Pons (tissue), 1 donor: ENCODE measurements around the gene SEL1L3.

Experiments used
- DNase-seq: peaks from one replicate; pipeline ENCODE4 v3.0.0-alpha.2; 2016; ENCODE audit warnings: low spot score

Gene SEL1L3

DNA sequence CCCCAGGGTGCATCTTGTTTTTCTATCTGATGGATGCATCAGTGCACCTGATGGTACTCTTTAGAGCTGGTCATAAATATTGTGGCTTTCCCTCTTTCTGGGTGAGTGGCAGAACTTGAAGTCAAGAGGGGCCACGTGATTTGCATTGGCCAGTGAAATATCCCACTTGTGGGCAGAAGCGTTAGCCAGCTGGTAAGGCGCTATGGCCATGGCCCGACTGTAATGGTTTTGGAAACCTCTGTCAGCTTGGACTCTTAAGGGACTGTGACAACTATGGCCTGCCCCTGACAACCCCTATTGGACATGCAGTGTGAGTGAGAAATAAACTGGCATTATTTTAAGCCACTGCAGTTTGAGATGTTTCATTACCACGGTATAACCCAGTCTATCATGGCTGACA lies 72.8 kb downstream of the SEL1L3 start:
- no peak for DNase-seq

DNA sequence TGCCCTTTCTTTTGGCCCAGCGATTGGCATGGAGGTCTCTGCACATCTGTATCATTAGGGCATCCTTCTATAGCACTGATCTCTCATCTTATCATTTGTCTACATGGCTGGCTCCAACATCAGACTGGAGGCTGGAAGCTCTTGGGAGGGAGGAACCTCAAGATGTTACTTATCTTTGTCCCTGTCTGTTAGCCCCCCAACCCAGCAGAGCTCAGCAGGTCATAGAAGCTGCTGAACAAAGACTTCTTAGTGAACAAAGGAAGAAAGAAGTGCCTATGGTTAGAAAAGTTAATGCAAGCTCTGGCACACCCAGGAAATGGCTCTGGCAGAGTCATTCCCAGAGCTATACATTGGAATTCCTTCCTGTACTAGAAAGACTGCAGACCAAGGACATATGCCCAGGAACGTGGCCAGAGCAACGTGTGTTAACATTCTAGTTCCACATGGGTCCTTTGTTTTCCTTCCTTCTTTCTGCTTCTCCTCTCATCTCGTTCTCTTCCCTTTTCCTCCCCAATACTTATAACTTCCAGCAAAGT lies 74.0 kb downstream of the SEL1L3 start:
- DNase-seq: no peak

DNA sequence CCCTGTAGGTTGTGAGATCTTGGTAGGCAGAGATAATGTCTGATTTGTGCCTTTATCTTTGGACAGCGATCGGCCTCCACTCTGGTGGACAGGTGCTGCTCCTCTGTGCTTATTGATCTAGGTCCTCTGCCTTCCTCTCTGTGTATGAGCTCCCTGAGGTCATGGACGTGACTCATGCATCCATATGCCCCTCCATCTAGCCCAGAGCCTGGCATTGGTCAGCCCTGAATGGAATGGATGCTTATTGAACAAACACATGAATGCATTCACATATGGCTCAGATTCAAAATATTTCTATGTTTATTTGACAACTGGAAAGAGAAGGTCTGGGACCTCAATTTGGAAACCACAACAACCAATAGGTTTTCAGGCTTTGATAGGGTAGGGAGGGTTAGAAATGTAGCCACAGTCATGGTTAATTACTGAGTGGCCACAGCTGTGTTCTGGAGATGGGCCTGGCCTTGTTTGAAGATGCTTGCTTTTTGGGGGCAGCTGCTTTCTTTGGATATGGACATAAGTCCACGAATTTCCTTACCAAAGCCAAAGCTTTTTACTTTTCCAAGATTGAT lies 76.2 kb downstream of the SEL1L3 start:
- no peak for DNase-seq

DNA sequence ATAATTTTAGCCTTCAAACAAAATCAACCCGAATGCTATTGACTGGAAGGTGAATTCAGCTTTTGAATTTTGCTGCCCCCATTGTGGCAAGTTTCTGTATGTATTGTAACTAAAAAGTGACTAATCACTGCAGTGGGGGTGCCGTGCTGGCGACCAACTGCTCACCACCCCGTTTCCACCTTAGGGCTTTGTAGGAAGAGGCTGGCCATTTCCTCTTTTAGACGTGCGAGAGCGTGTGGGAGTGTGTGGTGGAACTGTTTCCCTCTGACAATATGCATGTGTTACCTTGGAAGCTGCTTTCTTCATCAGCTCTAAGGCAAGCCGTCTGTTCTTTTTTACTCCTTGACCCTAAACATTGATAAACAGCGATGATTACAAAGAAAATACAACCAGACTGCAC lies 78.8 kb downstream of the SEL1L3 start:
- no peak for DNase-seq

DNA sequence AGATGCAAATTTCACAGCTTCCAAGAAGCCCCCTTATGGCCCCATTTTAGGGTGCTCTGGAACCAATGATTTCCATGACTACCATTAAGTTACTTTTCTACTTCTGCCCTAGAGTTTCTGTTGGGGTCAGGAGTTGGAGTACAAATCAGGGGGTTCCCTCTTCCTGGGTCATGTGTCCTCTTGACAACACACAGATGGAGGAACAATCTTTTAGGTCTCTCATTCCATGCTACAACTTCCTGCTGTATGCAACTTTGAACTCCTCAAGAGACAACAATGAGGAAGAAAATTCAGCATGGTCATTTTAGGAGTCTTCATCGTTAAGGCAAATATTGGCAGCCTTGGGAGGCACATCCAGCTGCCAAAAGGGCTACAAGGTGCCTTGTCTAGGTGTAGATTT lies 79.7 kb downstream of the SEL1L3 start:
- no peak for DNase-seq

DNA sequence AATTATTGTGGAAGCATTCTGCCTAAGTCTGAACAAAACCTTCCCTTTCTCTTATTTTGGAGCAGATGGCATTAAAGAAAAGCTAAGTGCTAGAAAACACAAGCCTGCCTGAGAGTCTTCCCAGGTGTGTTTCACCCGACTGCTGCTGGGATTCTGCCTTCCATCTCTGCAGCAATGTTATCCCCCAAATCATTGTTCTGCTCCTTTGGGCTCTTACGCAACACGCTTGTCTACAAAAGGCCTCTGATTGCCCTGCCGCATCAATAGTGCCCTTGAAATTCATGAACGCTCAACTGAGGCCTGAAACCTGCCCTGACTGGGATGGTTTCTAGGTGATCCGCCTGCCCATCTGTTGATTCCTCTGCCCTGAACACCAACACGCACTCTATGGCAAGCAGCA lies 80.3 kb downstream of the SEL1L3 start:
- no peak for DNase-seq

DNA sequence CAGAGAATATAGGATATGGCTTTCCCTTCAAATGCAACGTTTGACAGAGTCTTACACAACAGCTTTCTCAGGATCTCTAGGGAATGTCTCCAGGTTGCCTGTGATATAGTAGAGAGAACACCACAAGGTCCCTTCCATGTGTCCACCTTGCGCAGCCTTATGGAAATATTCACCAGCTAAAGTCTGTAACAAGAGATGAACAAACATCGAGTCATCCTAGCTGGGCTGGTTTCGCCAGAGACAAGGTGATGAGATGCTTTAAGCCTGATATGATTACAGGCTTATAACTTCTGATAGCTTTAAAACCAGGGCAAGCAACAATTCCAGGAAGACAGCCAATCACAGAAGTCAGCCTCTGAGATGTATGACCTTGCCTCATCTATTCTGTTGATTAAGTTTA lies 83.8 kb downstream of the SEL1L3 start:
- DNase-seq: no peak

DNA sequence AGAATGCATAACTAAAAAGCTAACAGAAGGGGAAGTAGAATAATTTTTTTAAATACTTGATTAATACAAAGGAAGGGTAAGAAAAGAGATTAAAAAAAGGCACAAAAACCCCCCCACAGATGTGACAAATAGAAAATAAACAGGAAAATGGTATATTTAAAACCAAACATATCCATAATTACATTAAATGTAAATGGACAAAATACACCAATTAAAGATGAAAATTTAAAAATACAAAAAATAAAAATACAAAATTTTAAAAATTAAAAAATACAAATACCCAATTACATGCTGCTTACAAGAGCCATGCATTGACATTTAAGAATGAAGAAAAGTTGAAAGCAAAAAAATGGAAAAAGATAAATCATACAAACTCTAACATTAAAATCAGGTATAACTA lies 86.0 kb downstream of the SEL1L3 start:
- DNase-seq: no peak

DNA sequence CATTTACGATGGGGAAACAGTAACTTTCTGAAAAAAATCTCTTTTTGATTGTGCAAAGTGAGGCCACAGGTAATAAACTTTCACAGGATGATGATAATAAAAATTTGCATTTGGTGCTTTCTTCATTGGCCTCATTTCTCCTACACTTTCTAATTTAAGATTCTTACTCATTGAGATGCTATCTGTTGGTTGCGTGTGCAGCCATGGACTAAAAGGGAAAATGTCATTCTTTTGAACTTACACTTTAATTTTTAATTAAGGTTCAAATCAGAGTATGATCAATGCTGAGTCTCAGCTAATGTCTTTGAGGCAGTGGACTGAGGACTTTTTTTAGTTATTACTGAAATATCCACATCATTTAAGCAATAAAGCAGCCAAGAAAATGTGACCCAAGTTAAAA lies 87.6 kb downstream of the SEL1L3 start:
- DNase-seq: no peak

DNA sequence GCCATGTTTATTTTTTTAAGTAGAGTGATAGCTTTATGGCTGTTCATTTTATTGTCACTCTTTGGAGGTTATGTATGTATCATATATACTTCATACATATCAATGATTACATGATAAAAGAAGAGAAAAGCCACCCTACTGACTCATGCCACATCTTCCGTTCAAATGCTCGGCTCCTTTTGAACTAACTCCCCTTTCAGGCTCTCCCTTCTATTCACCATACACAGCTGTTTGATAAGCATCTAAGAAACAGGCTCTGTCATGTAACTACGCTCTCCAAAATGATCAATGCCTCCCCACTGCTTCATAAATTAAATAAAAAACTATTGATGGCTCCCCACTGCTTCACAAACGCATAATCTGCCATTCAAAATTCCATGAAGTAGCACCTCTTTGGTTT lies 89.4 kb downstream of the SEL1L3 start:
- no peak for DNase-seq

DNA sequence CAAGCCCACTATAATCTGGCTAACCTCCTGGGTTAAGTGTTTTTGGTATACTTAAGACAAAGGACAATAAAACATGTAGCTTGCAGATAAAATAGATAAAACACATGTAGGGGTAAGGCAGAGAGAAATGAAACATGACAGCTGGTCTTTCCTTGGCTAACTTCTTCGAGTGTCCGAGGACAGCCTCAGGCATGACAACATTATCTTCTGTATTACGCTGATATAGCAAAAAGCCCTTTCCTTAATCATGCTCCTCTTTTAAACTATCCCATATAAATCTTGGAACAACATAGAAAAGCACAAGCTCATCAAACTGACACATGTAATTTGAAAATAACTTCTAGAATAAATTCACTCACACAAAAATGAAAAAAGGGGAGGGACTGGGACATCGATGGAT lies 91.1 kb downstream of the SEL1L3 start:
- DNase-seq: no peak

DNA sequence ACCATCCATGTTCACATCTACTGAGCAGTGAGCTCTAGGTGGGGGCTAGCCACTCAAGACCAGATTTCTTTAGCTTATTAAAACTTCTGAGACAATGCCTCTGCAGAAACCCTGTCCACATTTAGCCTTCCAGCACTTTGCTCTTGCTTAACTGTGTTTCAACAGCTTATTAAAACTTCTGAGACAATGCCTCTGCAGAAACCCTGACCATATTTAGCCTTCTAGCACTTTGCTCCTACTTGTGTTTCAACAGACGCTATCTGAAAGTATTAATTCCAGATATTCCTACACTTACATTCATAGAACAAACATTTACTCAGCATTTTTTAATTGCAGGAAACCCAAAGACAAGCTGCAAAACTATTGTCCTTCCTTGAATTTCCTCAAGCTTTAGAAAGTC lies 91.9 kb downstream of the SEL1L3 start:
- DNase-seq: no peak

DNA sequence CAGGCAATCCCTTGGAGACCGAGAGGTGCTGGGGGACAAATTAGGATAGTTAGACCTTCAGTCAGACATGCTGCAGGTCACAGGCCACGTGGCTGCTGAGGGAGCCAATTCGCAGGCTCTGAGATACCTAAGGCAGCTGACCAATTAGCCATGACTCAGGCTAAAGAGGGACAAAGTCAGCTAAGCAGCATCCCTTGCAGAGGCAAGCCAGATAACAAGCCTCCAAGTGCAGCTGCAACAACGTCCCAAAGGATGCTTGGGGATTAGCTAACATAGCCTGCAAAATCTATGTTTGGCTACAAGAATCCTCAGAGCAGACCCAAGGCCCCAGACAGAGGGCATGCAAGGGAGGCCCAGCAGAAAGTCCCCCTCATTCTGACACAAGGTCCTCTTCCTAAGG lies 93.5 kb downstream of the SEL1L3 start:
- DNase-seq: no peak

DNA sequence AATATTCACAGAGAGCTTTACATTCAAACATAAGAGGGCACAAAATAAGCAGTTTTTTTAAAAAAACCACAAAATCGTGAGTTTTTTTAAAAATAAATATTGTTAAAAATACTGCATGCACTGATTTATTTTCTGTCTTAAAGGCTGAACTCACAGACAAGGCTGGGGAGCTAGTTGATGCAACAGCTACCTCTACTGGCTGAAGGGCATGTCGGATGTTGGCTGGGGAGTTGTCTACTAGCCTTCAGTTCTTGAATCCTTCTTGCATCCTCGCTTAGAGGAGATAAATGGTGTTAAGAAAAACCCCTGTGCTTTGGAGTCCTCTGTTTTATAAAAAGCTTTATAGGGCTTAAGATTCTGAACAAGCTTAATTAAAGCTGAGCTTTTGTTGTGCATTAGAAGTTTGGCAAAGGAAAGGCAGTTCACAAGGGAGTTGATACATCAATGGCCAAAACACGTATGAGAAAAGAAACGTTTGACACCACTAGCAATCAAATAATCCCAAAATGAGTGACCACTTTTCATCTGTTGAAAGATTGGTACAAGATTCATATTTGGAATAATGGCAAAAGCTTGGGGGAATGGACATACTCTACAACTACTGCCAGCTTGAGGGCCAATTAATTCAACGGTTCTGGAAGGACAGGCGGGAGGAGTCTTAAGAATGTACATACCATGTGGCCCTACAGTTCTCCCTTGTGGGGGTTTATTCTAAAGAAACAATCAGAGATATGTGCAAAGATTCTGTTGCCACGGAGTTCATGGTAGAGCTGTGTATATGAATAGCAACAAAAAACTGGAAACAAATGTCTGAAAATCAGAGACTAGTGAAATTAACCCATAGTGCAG lies 94.7 kb downstream of the SEL1L3 start:
- peak; percentile 86 for DNase-seq

DNA sequence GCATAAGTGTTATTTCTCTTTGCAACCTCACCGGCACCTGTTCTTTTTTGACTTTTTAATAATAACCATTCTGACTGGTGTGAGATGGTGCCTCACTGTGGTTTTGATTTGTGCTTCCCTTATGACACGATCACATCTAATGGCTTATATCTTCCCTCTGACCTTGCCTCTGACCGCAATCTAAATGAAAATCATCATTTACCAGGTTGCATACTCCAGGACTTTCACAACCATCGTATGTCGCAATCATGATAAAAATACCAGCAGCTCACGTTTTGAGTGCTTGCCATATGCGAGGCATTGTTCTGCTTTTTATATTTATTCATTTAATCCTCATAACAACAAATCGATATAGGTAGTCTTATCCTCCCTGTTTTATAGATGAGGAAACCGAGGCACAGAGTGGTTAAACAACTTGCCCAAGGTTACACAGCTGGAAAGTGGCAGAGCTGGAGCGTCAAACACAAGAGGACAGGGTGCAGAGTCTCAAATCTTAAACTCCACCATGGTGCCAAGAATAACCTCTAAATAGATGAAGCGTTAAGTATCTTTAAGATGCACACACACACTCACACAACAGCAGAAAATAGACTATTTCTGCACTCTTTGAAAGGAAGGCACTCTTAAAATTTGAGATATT lies 102.2 kb downstream of the SEL1L3 start:
- DNase-seq: no peak

DNA sequence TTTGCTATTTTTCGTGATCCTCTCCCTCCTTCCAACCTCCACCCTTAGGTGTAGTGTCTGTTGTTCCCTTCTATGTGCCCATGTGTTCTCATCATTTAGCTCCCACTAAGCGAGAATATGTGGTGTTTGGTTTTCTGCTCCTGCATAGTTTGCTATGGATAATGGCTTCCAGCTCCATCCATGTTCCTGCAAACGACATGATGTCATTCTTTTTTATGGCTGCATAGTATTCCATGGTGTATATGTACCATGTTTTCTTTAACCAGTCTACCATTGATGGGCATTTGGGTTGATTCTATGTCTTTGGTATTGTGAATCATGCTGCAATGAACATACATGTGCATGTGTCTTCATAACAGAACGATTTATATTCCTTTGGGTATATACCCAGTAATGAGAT lies 102.7 kb downstream of the SEL1L3 start:
- DNase-seq: no peak

DNA sequence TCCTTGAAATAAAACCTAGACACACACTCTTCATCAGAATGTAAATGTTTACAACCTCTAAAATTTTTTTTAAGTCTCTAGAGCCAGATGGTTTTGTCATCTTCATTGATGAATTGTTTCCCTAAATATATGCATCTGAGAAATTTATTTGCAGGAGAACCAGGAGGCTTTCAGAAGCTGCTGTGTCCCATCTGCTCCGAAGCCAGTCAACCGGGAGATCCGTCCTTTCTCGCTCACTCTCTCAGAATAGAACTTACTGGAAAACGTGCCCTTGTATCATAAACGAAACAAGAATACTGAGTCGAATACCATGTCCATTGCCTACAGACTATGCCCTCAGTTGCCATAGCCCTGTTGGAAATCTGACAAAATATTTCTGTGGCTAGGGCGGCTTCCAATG lies 103.7 kb downstream of the SEL1L3 start:
- peak; percentile 10 for DNase-seq

DNA sequence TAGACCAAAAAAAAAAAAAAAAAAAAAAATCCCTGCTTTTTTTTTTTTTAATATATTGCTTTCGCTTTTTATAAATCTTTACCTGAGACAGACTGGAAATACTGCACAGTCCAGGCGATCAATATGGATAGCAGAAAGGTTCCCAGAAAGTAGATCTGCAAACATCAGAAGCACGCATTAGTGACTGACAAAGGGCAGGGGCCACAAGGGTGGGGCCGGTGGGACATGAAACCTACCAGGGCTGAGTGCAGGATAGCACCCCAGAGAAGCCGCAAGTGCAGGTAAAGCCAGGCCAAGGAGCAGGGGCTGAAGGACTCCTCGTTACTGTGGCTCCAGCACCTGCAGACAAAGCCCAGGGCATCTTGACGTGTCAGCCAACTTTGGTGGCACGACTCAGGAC lies 105.3 kb downstream of the SEL1L3 start:
- DNase-seq: no peak

DNA sequence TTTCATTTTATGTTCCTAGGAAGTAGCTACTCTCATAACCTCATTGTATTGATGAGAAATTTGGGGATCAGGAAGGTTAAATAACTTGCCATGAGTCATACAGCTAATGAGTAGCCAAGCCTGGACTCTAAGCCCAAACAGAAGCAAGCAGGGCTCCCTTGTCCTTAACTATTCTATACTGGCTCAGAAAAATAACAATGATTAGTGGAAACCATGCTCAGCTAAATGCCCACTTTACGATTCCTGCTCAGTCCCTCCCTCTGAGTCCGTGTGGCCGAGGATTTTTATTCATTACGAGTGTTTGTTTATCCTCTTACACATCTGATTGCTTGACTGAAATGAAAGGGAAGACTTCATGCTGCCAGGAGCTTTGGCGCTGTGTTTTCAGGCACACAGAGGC lies 106.3 kb downstream of the SEL1L3 start:
- DNase-seq: no peak

DNA sequence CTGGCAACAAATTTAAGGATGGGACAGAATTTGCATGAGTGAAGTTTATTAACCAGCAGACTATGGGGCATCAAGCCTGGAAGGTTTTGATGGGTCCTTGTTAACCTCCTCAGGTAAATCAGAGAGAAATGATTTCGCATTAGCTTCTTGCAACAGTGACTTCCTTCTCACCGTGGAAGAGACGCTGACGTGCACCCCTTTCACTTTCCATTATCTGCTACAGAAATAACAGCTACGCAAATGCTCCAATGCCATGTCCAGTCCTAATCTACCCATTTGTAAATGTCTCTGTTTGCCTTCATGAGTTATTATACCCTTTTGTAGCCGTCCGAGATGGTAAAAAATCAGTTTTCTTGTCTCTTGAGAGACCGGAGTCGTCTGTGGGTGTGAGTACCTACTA lies 106.9 kb downstream of the SEL1L3 start:
- DNase-seq: no peak

DNA sequence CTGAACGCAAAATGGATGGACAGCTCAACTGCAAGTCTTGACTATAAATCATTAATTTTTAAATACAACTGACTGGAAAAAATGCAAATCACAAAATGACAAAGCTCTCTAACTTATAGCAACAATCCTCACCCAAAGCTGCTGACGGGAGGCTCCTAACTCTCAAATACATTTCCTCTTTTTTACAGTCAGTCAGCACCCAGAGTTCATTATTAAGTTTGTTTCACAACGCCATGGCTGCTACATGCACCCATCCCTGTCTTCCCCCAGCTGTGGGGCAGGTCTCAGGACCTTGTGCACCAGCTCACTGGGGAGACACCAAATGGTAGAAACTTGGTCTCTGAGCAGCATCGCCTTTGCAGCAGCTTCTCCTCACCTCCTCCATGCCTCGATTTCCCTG lies 109.5 kb downstream of the SEL1L3 start:
- DNase-seq: no peak

DNA sequence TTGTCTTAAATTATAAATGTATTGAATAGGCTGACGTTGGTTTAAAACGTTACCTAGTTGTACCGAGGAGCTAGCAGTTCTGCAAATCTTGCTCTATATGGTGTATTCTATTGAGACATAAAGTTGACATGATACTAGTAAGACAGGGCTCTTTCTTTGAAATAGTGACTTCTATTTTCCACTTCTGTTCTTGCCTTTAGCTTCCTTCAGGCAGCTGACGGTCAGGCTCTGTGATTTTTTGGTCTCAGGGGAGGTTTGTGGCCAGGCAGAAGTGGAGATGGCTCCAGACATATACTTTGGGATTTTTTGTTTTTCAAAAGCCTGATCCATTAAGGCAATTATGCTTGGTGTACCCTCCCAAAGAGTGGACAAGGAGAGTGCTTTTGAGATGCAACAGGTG lies 111.9 kb downstream of the SEL1L3 start:
- DNase-seq: no peak

DNA sequence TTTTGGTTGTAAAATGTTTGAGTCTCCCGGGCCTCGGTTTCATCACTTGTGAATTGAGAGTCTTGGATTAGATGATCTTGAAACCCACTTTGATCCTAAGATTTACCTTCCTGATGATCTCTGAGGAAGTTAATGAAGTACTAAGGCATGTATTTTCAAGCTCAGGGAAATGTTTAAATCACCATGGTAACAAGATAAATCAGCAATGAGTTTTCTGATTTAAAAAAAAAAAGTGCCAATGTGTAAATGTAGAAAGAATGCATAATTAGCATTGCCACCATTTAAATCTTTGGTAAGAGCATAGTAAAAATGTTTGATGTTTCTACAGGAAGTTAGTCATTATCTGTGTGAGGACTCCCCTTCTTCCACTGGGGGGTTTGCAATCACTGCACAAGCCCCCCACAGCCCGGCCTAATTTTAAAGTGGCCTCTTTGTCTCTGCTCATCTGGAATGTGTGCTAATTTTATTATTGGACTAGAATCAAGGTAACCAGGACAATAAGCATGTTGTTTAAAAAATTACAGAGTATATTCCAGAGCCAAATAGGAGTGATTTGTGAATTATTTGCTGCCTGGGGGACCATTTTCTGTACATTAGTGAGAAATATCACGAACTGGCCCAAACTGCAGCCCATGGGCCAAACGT lies 113.5 kb downstream of the SEL1L3 start:
- DNase-seq: no peak
